GF-D8 (cell line): ENCODE data around the gene PRSS50.
A peak's percentile ranks its signal among the peaks of the same experiment; 100 is the strongest.
"Not testable (repeated sequence)": the region's sequence is repeated elsewhere in the genome, so short reads cannot be mapped to it uniquely, and the experiment has no call there.

Experiments used
- DNase-seq: peaks from one replicate; lab custom pipeline; 2025; lab: John Stamatoyannopoulos, UW

The PRSS50 gene

GRCh38 chr3:46708401-46709156 is 9.1 kb downstream of the PRSS50 start:
- no peak for DNase-seq

GRCh38 chr3:46707601-46708011 is 10.1 kb downstream of the PRSS50 start:
- no peak for DNase-seq

DNA sequence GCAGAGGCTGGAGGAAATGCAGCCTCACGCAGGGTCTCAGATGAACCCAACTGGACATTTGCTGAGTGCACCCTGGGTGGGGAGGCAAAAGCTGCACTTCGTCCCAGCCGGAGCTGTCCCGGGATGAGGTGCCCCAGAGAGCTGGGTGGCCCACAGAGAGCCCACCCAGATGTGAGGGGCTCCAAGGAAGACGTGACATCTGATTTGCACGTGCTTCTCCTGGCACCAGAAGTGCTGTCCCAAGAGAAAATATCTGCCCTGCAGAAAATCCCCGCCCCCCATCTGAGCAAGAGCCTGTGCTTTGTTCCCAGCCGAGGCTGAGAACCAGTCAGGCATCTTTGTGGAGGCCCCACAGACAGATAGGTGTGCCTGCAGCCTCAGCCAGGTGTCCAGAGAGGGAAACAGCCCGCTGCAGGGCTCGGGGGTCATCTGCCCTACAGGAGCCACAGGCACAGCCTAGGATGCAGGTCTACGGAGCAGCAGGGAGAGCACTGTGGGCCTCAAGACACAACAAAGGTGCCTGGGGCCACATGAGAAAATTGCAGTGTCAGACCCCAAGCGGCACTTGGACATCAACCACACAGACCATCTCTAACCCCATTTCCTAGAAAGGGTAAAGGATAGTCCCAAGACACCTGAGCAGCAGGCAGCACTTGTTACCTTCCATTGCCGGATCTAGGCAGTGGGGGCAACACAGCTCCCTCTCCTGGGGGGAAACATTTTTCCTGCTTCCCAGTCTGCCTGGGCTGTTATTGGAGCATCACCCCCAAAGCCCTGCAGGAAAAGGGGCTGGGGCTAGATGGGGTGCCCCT is 10.7 kb downstream of the PRSS50 start:
- no peak for DNase-seq

- DNase-seq: no peak
Measured at GRCh38 chr3:46705751-46706552, 11.7 kb downstream of the PRSS50 start.

DNA sequence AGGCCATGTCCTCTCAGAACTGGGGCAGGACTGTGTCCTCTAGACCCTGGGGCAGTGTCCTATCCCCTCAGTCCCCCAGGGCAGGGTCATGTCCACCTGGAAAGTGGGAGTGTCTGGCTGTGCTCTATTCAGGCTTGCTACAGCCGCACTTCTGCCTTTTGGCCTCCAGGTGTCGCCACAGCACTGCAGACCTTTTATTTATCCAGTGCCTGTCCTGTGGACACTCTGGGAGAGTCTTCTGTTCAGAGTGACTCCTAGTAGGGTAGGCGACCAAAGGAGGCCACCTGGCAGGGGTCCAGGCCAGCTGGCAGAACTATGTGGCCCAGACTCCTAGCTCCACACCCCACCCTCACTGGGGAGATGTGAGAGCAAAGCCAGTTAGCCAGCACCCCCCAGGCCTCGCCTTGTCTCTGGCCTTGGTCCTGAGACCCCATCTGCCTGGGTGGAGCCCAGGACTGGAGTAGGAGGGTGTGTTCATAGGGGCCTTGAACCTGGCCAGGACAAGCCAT is 12.6 kb downstream of the PRSS50 start:
- DNase-seq: no peak

DNA sequence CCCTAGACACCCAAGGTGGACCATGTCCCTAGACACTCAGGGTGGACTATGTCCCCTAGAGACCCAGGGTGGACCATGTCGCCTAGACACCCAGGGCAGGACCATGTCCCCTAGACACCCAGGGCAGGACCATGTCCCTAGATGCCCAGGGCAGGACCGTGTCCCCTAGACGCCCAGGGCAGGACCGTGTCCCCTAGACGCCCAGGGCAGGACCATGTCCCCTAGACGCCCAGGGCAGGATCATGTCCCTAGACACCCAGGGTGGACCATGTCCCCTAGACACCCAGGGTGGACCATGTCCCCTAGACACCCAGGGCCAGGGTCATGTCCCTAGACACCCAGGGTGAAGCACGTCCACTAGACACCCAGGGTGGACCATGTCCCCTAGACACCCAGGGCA is 13.3 kb downstream of the PRSS50 start:
- DNase-seq: not testable (repeated sequence)

DNA sequence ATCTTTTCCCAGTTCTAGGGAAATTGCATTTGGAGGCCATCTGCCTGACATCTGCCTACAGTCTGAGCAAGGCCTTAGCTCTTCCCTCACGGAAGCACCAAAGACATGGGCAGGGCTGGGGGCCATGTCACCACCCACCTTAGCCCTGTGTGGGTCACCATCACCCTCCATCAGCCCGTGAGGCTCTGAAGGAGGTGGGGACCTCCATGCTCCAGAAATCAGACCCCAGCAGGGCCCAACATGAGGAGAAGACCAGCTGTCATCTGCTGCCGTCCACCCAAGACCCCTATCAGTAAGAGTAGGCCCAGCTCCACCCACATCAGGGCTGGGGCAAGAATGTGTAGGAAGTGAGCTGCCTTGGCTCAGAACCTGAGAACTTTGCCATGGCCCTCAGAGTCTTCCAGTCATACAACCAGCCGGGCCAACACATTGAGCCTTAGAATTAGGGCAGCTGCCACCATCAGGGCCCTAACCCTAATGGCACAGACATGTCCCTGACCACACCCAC is 14.6 kb downstream of the PRSS50 start:
- DNase-seq: no peak

GRCh38 chr3:46702246-46703012 is 15.2 kb downstream of the PRSS50 start:
- DNase-seq: no peak

GRCh38 chr3:46701181-46701939 is 16.3 kb downstream of the PRSS50 start, which contains the start of gene TMIE:
TSS of gene TMIE (plus strand) at chr3:46701392. CDS start at chr3:46701488, 96 bp downstream.
- DNase-seq: no peak

GRCh38 chr3:46700772-46701171 is 16.9 kb downstream of the PRSS50 start:
- no peak for DNase-seq

- DNase-seq: no peak
Measured at GRCh38 chr3:46699676-46700523, 17.8 kb downstream of the PRSS50 start.

DNA sequence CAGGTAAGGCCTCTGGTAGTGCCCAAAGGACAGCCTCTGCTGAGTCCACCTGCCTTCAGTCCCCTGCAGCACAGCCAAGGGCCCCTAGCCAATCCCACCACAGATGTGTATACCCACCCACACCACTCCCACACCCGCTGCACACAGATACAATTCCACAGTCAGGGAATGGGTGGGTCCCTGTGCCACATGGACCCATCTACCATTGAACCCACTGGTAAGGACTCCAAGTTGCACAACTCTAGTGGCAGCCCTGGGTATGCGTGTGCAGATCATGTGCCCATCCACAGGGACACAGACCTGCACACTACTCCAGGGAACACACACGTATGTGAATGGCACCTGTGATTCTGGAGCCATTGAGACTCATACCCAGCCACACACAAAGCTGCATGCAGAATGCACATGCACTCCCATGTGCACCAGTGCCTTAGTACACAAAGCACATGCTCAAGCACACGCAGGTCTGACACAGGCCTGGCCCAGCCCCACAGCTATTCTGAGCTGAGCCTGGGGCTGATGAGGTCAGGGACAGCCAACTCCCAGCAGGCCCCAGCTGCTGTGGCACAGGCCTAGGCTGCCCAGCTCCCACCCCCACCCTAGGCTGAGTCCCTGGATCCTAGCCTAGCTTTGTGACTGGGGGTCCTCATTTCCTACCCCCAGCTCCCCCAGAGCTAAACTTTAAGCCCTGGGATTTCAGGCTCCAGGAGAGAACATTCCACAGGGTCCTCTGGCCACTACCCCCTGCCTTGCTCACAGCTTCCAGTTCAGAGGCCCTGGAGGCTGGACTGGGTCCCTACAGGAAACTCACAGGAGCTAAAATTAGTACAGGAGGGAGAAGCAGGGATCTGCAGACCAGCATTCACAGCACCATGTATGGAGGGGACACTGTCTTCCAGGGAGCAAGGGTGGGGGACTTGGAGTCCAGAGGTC is 21.4 kb downstream of the PRSS50 start:
- no peak for DNase-seq

DNA sequence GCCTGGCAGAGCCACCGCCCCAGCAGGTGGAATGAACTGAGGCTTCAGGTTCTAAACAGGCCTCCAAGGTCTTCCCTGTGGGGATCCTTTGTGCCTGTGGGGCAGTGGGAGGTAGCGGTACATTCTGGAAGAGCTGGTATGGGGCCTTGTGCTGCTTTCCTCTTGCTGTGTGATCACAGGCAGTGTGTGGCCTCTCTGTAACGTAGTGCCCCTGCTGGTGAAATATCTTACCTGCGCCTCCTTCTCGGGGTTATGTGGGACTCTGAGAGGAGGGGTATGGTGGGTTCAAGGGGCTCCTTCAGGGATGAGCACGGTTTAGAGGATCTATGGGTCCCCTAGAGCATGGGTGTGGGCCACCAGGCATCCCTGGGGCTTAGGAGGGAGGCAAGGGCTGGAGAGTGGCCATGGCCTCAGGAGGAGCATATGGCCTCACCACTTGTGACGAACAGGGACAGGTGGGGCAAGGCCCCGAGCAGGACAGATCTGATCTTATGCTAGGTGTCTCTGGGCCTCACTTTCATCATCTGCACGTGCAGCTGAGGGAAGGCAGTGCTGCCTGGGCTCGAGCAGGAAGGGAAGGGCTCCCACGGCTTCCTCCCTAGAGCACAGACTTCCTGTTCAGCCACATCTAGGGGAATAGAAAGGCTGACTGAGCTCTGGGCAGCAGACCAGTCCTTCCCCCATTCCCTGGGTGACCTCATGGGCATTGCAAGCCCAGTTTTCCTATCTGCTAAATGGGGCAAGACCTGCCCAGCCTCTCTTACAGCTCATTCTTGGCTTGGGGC is 22.3 kb downstream of the PRSS50 start:
- DNase-seq: peak; percentile 90

DNA sequence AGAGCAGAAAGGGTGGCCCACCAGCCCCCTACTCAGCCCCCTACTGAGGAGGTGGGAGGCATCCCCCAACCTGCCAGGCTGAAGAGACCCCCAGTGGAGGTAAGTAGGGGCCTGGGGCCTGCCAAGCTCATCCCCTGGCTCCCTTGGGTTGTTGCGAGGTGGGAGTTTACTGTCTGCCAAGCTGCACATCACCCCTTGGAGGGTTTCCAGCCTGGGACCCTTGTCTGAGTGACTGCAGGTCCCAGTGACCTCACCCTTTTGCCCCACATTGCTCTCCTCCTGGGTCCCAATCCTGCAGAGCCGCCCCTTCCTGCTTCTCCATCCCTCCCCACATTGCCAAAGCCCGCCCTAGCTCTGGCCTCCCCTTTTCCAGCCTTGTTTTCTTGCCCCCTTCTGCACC is 23.1 kb downstream of the PRSS50 start:
- DNase-seq: no peak

GRCh38 chr3:46693892-46694226 is 23.8 kb downstream of the PRSS50 start:
- no peak for DNase-seq

DNA sequence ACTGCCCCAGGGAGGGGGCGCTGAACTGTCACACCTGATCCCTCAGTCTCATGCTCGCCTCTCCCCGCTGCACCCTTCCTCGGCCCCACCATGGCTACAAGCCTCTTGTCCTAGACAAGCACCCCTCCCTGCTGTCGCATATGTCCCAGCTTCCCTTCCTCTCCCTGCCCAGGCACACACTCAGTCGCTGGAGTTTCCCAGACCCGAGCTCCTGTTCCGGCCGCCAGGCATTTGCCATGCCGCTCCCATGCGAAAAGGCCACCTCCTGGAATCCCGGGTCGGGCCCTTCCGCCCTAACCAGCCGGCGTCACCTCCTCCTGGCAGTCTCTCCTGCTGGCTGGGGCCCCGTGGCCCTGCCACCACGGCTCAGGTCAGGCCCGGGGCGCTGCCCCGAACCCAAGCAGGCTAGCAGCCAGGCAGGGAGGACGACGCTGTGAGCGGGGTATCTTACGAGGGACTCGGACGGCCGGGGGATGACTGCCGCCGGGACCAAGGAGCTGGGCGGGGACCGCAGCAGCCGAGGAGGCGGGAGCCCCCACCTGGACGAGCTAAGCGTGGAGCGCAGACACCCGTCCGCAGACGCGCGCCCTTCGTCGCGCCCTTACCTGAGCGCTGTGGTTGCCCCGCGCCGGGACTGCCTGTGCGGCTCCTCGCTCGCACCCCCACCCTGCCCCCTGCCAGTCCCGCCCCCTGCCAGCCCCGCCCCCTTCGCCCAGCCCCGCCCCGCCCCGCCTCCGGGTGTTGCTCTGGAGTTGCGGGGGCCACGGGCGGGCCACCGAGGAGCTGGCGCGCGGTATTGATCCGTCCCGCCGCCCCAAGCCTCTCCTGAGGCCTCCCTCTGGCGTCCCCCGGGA is 24.4 kb downstream of the PRSS50 start, which contains the start of gene ALS2CL:
ALS2CL (minus strand) TSS at position 642 of the 854 bp plus-strand sequence. CDS start 4,239 bp downstream, outside the sequence.
- no peak for DNase-seq
